ENCODE data around the gene RETSAT. TPM values are rescaled to one million over a fixed set of nuclear protein-coding genes. Genes with fewer than 3 reads are reported as not detected.
"Not testable (repeated sequence)": the region's sequence is repeated elsewhere in the genome, so short reads cannot be mapped to it uniquely, and the experiment has no call there.

The RETSAT gene
- total RNA-seq, 1 donor from 2014 or later, result 38.2 TPM

- no peak for DNase-seq (ENCODE audit: low read depth)
- Histone ChIP-seq H3K9ac (ENCODE audit: low read length) (no peak overlapping the region), H3K27ac (ENCODE audit: low read depth, low read length) (no peak overlapping the region), H3K4me1 (ENCODE audit: insufficient read depth, low read length) (no peaks in the 10 kb centered on the region), H3K27me3 (ENCODE audit: insufficient read depth, low read length) (no peaks in the 10 kb centered on the region), H3K4me3 (ENCODE audit: insufficient read depth, low read depth, low read length) (no peak overlapping the region), H3K36me3 (ENCODE audit: insufficient read depth, low read length) (peaks cover 4% of the 10 kb centered on the region), H3K79me2 (ENCODE audit: insufficient read depth, low read length) (no peaks in the 10 kb centered on the region), H4K20me1 (ENCODE audit: insufficient read depth, low read length) (no peaks in the 10 kb centered on the region), H3K4me2 (ENCODE audit: low read length) (no peak overlapping the region), H3K9me3 (ENCODE audit: insufficient read depth, low read depth, low read length) (no peaks in the 10 kb centered on the region), H2AFZ (ENCODE audit: low read depth, low read length) (no peak overlapping the region)
- Mint-ChIP-seq H3K27ac (ENCODE audit: unreplicated experiment) (no peak overlapping the region), H3K36me3 (ENCODE audit: low read depth, unreplicated experiment) (peaks cover 34% of the 10 kb centered on the region), H3K27me3 (ENCODE audit: low read depth, unreplicated experiment) (no peaks in the 10 kb centered on the region), H3K4me3 (ENCODE audit: unreplicated experiment) (no peak overlapping the region), H3K4me1 (ENCODE audit: low read depth, unreplicated experiment) (peaks cover 5% of the 10 kb centered on the region), H3K9me3 (ENCODE audit: unreplicated experiment) (peaks cover under 1% of the 10 kb centered on the region)
- no peak for FAIRE-seq
- TF ChIP-seq EZH2 (IDR thresholded peaks at IDR 0.05; ENCODE audit: insufficient read depth, low read length) (no peak), CTCF (IDR thresholded peaks at IDR 0.05; ENCODE audit: insufficient read depth, low read depth, low read length) (no peak)
These were observed 31.4 kb upstream of the RETSAT start for GRCh38 chr2:85385746-85386145.

GRCh38 chr2:85383850-85384249, 29.5 kb upstream of the RETSAT start:
- no peak overlapping the region for H3K4me2 ChIP-seq (ENCODE audit: low read length)
- no peaks in the 10 kb centered on the region for H3K4me1 ChIP-seq (ENCODE audit: insufficient read depth, low read length)
- TF ChIP-seq CTCF (IDR thresholded peaks at IDR 0.05; ENCODE audit: insufficient read depth, low read depth, low read length) (no peak), EZH2 (IDR thresholded peaks at IDR 0.05; ENCODE audit: insufficient read depth, low read length) (no peak)
- no peak overlapping the region for H3K27ac ChIP-seq (ENCODE audit: low read depth, low read length)
- Mint-ChIP-seq H3K36me3 (ENCODE audit: low read depth, unreplicated experiment) (peaks cover 35% of the 10 kb centered on the region), H3K27me3 (ENCODE audit: low read depth, unreplicated experiment) (no peaks in the 10 kb centered on the region), H3K27ac (ENCODE audit: unreplicated experiment) (no peak overlapping the region), H3K4me3 (ENCODE audit: unreplicated experiment) (no peak overlapping the region), H3K4me1 (ENCODE audit: low read depth, unreplicated experiment) (peaks cover 5% of the 10 kb centered on the region), H3K9me3 (ENCODE audit: unreplicated experiment) (peaks cover 10% of the 10 kb centered on the region)
- H3K79me2 ChIP-seq (ENCODE audit: insufficient read depth, low read length), result no peaks in the 10 kb centered on the region
- no peaks in the 10 kb centered on the region for H3K9me3 ChIP-seq (ENCODE audit: insufficient read depth, low read depth, low read length)
- no peak overlapping the region for H3K9ac ChIP-seq (ENCODE audit: low read length)
- H3K4me3 ChIP-seq (ENCODE audit: insufficient read depth, low read depth, low read length), result no peak overlapping the region
- FAIRE-seq (no peak), DNase-seq (ENCODE audit: low read depth) (no peak)
- H3K36me3 ChIP-seq (ENCODE audit: insufficient read depth, low read length), result peaks cover 12% of the 10 kb centered on the region
- H2AFZ ChIP-seq (ENCODE audit: low read depth, low read length), result no peak overlapping the region
- H3K27me3 ChIP-seq (ENCODE audit: insufficient read depth, low read length), result no peaks in the 10 kb centered on the region
- H4K20me1 ChIP-seq (ENCODE audit: insufficient read depth, low read length), result no peaks in the 10 kb centered on the region

- peaks cover 39% of the 10 kb centered on the region for H3K36me3 Mint-ChIP-seq (ENCODE audit: low read depth, unreplicated experiment)
- DNase-seq (ENCODE audit: low read depth), result not testable (repeated sequence)
These were observed 28.8 kb upstream of the RETSAT start for GRCh38 chr2:85383151-85383550.

More at GRCh38 chr2:85383151-85383550, 28.8 kb upstream of the RETSAT start:
- H3K4me1 Mint-ChIP-seq (ENCODE audit: low read depth, unreplicated experiment); H2AFZ ChIP-seq (ENCODE audit: low read depth, low read length); H3K27me3 Mint-ChIP-seq (ENCODE audit: low read depth, unreplicated experiment); H4K20me1 ChIP-seq (ENCODE audit: insufficient read depth, low read length); H3K27ac ChIP-seq (ENCODE audit: low read depth, low read length); H3K4me1 ChIP-seq (ENCODE audit: insufficient read depth, low read length); H3K4me3 Mint-ChIP-seq (ENCODE audit: unreplicated experiment); H3K9ac ChIP-seq (ENCODE audit: low read length); H3K4me3 ChIP-seq (ENCODE audit: insufficient read depth, low read depth, low read length); H3K9me3 ChIP-seq (ENCODE audit: insufficient read depth, low read depth, low read length); H3K79me2 ChIP-seq (ENCODE audit: insufficient read depth, low read length); H3K27me3 ChIP-seq (ENCODE audit: insufficient read depth, low read length); H3K4me2 ChIP-seq (ENCODE audit: low read length); H3K27ac Mint-ChIP-seq (ENCODE audit: unreplicated experiment); FAIRE-seq; H3K36me3 ChIP-seq (ENCODE audit: insufficient read depth, low read length): not testable (repeated sequence)
- peaks cover 10% of the 10 kb centered on the region for H3K9me3 Mint-ChIP-seq (ENCODE audit: unreplicated experiment)

Data from astrocyte (in vitro differentiated cells and primary cell).